Measurements from ENCODE around the gene IRF2BPL. TPM values are rescaled to one million over a fixed set of nuclear protein-coding genes. Genes with fewer than 3 reads are reported as not detected.
A peak's percentile ranks its signal among the peaks of the same experiment; 100 is the strongest.

The IRF2BPL gene
- total RNA-seq, 1 experiment from 2014 or later, result 142 TPM

- DNase-seq, result peak; percentile 77
- H3K36me3 ChIP-seq (replicated peaks; ENCODE audit: control insufficient read depth, insufficient read depth, low read length), result no peaks in the 10 kb centered on the region
- H3K27me3 ChIP-seq (ENCODE audit: control insufficient read depth, insufficient read depth, low read length), result no peaks in the 10 kb centered on the region
- H3K4me3 ChIP-seq (ENCODE audit: insufficient read depth, low read depth, low read length), result no peak overlapping the region
Measured at GRCh38 chr14:77014004-77014604, 14.4 kb downstream of the IRF2BPL start.

- Histone ChIP-seq H3K4me3 (ENCODE audit: insufficient read depth, low read depth, low read length) (no peak overlapping the region), H3K27me3 (ENCODE audit: control insufficient read depth, insufficient read depth, low read length) (no peaks in the 10 kb centered on the region), H3K36me3 (replicated peaks; ENCODE audit: control insufficient read depth, insufficient read depth, low read length) (no peaks in the 10 kb centered on the region)
- DNase-seq, result no peak
Measured at GRCh38 chr14:77012193-77012765, 16.2 kb downstream of the IRF2BPL start.

GRCh38 chr14:77011245-77011644 lies 17.3 kb downstream of the IRF2BPL start:
- no peak overlapping the region for H3K4me3 ChIP-seq (ENCODE audit: insufficient read depth, low read depth, low read length)

GRCh38 chr14:77009014-77009413 lies 19.5 kb downstream of the IRF2BPL start:
- Histone ChIP-seq H3K27me3 (ENCODE audit: control insufficient read depth, insufficient read depth, low read length) (no peaks in the 10 kb centered on the region), H3K36me3 (replicated peaks; ENCODE audit: control insufficient read depth, insufficient read depth, low read length) (no peaks in the 10 kb centered on the region), H3K4me3 (ENCODE audit: insufficient read depth, low read depth, low read length) (no peak overlapping the region)
- DNase-seq, result no peak

More at GRCh38 chr14:77011245-77011644, 17.3 kb downstream of the IRF2BPL start:
- no peaks in the 10 kb centered on the region for H3K36me3 ChIP-seq (replicated peaks; ENCODE audit: control insufficient read depth, insufficient read depth, low read length)
- DNase-seq, result peak; percentile 50
- H3K27me3 ChIP-seq (ENCODE audit: control insufficient read depth, insufficient read depth, low read length), result no peaks in the 10 kb centered on the region

GRCh38 chr14:77008541-77008940 lies 20.0 kb downstream of the IRF2BPL start:
- Histone ChIP-seq H3K27me3 (ENCODE audit: control insufficient read depth, insufficient read depth, low read length) (no peaks in the 10 kb centered on the region), H3K4me3 (ENCODE audit: insufficient read depth, low read depth, low read length) (no peak overlapping the region), H3K36me3 (replicated peaks; ENCODE audit: control insufficient read depth, insufficient read depth, low read length) (no peaks in the 10 kb centered on the region)
- no peak for DNase-seq

GRCh38 chr14:77007975-77008421 lies 20.5 kb downstream of the IRF2BPL start:
- Histone ChIP-seq H3K27me3 (ENCODE audit: control insufficient read depth, insufficient read depth, low read length) (no peaks in the 10 kb centered on the region), H3K36me3 (replicated peaks; ENCODE audit: control insufficient read depth, insufficient read depth, low read length) (no peaks in the 10 kb centered on the region), H3K4me3 (ENCODE audit: insufficient read depth, low read depth, low read length) (no peak overlapping the region)
- peak; percentile 53 for DNase-seq

GRCh38 chr14:77007183-77007974 lies 21.1 kb downstream of the IRF2BPL start:
- Histone ChIP-seq H3K4me3 (ENCODE audit: insufficient read depth, low read depth, low read length) (no peak overlapping the region), H3K27me3 (ENCODE audit: control insufficient read depth, insufficient read depth, low read length) (no peaks in the 10 kb centered on the region), H3K36me3 (replicated peaks; ENCODE audit: control insufficient read depth, insufficient read depth, low read length) (no peaks in the 10 kb centered on the region)
- DNase-seq, result peak; percentile 59

- no peak for DNase-seq
Measured at GRCh38 chr14:77006132-77006531, 22.4 kb downstream of the IRF2BPL start.

GRCh38 chr14:77005559-77005958 lies 22.9 kb downstream of the IRF2BPL start:
- no peak for DNase-seq

More at GRCh38 chr14:77006132-77006531, 22.4 kb downstream of the IRF2BPL start:
- no peaks in the 10 kb centered on the region for H3K36me3 ChIP-seq (replicated peaks; ENCODE audit: control insufficient read depth, insufficient read depth, low read length)
- H3K27me3 ChIP-seq (ENCODE audit: control insufficient read depth, insufficient read depth, low read length), result no peaks in the 10 kb centered on the region
- H3K4me3 ChIP-seq (ENCODE audit: insufficient read depth, low read depth, low read length), result no peak overlapping the region

GRCh38 chr14:77004711-77005460 lies 23.6 kb downstream of the IRF2BPL start:
- no peak overlapping the region for H3K4me3 ChIP-seq (ENCODE audit: insufficient read depth, low read depth, low read length)
- DNase-seq, result no peak
- H3K27me3 ChIP-seq (ENCODE audit: control insufficient read depth, insufficient read depth, low read length), result no peaks in the 10 kb centered on the region
- no peaks in the 10 kb centered on the region for H3K36me3 ChIP-seq (replicated peaks; ENCODE audit: control insufficient read depth, insufficient read depth, low read length)

More at GRCh38 chr14:77005559-77005958, 22.9 kb downstream of the IRF2BPL start:
- Histone ChIP-seq H3K36me3 (replicated peaks; ENCODE audit: control insufficient read depth, insufficient read depth, low read length) (no peaks in the 10 kb centered on the region), H3K4me3 (ENCODE audit: insufficient read depth, low read depth, low read length) (no peak overlapping the region), H3K27me3 (ENCODE audit: control insufficient read depth, insufficient read depth, low read length) (no peaks in the 10 kb centered on the region)

GRCh38 chr14:77003960-77004710 lies 24.4 kb downstream of the IRF2BPL start:
- Histone ChIP-seq H3K4me3 (ENCODE audit: insufficient read depth, low read depth, low read length) (no peak overlapping the region), H3K27me3 (ENCODE audit: control insufficient read depth, insufficient read depth, low read length) (no peaks in the 10 kb centered on the region), H3K36me3 (replicated peaks; ENCODE audit: control insufficient read depth, insufficient read depth, low read length) (no peaks in the 10 kb centered on the region)
- no peak for DNase-seq

GRCh38 chr14:77002889-77003288 lies 25.6 kb downstream of the IRF2BPL start:
- no peak for DNase-seq
- no peaks in the 10 kb centered on the region for H3K36me3 ChIP-seq (replicated peaks; ENCODE audit: control insufficient read depth, insufficient read depth, low read length)
- H3K27me3 ChIP-seq (ENCODE audit: control insufficient read depth, insufficient read depth, low read length), result no peaks in the 10 kb centered on the region
- H3K4me3 ChIP-seq (ENCODE audit: insufficient read depth, low read depth, low read length), result no peak overlapping the region

- H3K27me3 ChIP-seq (ENCODE audit: control insufficient read depth, insufficient read depth, low read length), result no peaks in the 10 kb centered on the region
- no peak overlapping the region for H3K4me3 ChIP-seq (ENCODE audit: insufficient read depth, low read depth, low read length)
- H3K36me3 ChIP-seq (replicated peaks; ENCODE audit: control insufficient read depth, insufficient read depth, low read length), result no peaks in the 10 kb centered on the region
- DNase-seq, result no peak
Measured at GRCh38 chr14:77002335-77002734, 26.2 kb downstream of the IRF2BPL start.

All from H7 (cell line).